ENCODE results near the gene SYTL3. TPM values are rescaled to one million over a fixed set of nuclear protein-coding genes. Genes with fewer than 3 reads are reported as not detected.

The SYTL3 gene
- total and polyA plus RNA-seq, 2 of the 8 experiments (the other 6 are each of a cell fraction or from before 2014, with no cell fraction given): 0.27 to 0.99 TPM

DNA sequence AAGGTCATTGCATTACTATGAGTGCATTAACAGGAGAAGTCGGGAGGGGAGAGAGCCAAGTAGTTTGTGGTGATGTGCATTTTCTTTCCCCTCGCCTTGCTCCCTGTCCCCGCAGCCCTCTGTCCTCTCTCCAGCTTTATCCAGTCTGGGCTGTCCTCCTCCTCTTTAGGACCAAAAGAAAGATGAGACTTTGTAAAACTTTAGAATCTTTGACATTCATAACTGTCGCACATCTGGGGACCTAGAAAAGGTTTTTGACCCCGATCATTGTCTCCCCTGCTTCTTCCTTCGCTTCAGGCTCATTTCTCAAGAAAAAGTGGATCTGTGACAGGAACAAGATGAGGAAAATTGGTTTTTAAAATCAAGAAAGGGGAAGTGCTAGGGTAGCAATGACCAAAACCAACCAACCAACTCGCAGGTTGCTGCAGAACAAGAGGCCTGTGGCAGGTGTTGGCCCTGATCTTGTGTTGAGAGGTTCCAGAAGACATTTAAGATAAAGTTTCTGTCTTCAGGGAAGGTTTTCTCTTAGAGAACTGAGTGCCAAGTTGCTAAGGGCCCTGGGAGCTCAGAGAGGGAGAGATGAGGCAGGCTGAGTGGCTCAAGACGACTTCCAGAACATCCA is 17.6 kb downstream of the SYTL3 start (continued):
- no peak for TF ChIP-seq HDAC6 (IDR thresholded peaks at IDR 0.05; ENCODE audit: low read depth, low read length)
- TF ChIP-seq, protein P1, sequence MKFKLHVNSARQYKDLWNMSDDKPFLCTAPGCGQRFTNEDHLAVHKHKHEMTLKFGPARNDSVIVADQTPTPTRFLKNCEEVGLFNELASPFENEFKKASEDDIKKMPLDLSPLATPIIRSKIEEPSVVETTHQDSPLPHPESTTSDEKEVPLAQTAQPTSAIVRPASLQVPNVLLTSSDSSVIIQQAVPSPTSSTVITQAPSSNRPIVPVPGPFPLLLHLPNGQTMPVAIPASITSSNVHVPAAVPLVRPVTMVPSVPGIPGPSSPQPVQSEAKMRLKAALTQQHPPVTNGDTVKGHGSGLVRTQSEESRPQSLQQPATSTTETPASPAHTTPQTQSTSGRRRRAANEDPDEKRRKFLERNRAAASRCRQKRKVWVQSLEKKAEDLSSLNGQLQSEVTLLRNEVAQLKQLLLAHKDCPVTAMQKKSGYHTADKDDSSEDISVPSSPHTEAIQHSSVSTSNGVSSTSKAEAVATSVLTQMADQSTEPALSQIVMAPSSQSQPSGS (IDR thresholded peaks at IDR 0.05; ENCODE audit: low read length): no peak
- no peak for TF ChIP-seq CBX8 (IDR thresholded peaks at IDR 0.05; ENCODE audit: borderline replicate concordance, low read depth, low read length)
- TF ChIP-seq SIRT6 (IDR thresholded peaks at IDR 0.05; ENCODE audit: low read length): no peak
- no peak for TF ChIP-seq JUN (IDR thresholded peaks at IDR 0.05; ENCODE audit: low read depth, low read length)
- no peak for TF ChIP-seq TBP (IDR thresholded peaks at IDR 0.05; ENCODE audit: low read depth, low read length)
- no peak for TF ChIP-seq SIN3A (conservative IDR thresholded peaks at IDR 0.05 in 1 of 2, IDR thresholded peaks at IDR 0.05 in 1 of 2; ENCODE audit: low read depth in 1 of 2, low read length in 2 of 2)
